A549 (cell line): ENCODE measurements around the gene PHF1. TPM values are rescaled to one million over a fixed set of nuclear protein-coding genes. Genes with fewer than 3 reads are reported as not detected.
A peak's percentile ranks its signal among the peaks of the same experiment; 100 is the strongest.

Source experiments
- ATAC-seq, 2 experiments: fragments of 200-7000 bp in 1 of 2; fragments of >200 bp in 1 of 2; cut with Nextera tagmentation in 1 of 2; cut with Tn5 transposase in 1 of 2; 3 replicates each; pipeline versions ENCODE4 v1.8.0 to v1.9.1; 2018 to 2020; ENCODE audit warnings: mild to moderate bottlenecking in 1 of 2, moderate library complexity in 1 of 2
- CTCF ChIA-PET: fragments of 300-600 bp; sonication (Branson Sonifier 250); formaldehyde crosslinking; extraction: SDS; loops from one replicate; lab custom pipeline; 2021; ENCODE audit warnings: antibody characterized with exemption, inconsistent platforms; lab: Yijun Ruan, JAX
- POLR2A ChIA-PET: fragments of 350-600 bp; formaldehyde crosslinking; extraction: SDS; loops from one replicate; lab custom pipeline; 2021; ENCODE audit warnings: antibody characterized with exemption, inconsistent platforms; lab: Yijun Ruan, JAX
- DNase-seq, 2 experiments: peaks; one replicate each; pipeline versions ENCODE4 v3.0.0 to v3.0.0-alpha.2; 2011 to 2016; ENCODE audit warnings: low read depth in 1 of 2, low spot score in 1 of 2
- FAIRE-seq: peaks from 2 replicates; lab custom pipeline; 2011; peaks lifted over from hg19 to GRCh38; lab: Jason Lieb, UNC
- H3K27ac ChIP-seq, 2 experiments: fragments of >200 bp; sonication (Bioruptor Twin); formaldehyde crosslinking; 3 replicates each; pipeline ENCODE4 v1.5.1; 2016 to 2017
- H3K4me1 ChIP-seq: fragments of >200 bp; sonication (Bioruptor Twin); formaldehyde crosslinking; 3 replicates; pipeline ENCODE4 v1.6.1; 2016
- H3K4me2 ChIP-seq: fragments of >200 bp; sonication (Bioruptor Twin); formaldehyde crosslinking; 3 replicates; pipeline ENCODE4 v1.6.1; 2016
- H3K4me3 ChIP-seq: fragments of >200 bp; sonication (Bioruptor Twin); formaldehyde crosslinking; 3 replicates; pipeline ENCODE4 v1.5.1; 2016
- H3K9me3 ChIP-seq: fragments of >200 bp; sonication (Bioruptor Twin); formaldehyde crosslinking; 3 replicates; pipeline ENCODE4 v1.6.1; 2016
- BHLHE40 ChIP-seq: IDR thresholded peaks from 2 replicates; pipeline ENCODE4 v1.6.1; 2012; ENCODE audit warnings: low read depth, low read length, inconsistent platforms
- CBX2 ChIP-seq: fragments of 200-600 bp; sonication (generic); IDR thresholded peaks from 2 replicates; pipeline ENCODE4 v1.6.1; 2016; ENCODE audit warnings: low read depth, mild to moderate bottlenecking, borderline replicate concordance
- CEBPB ChIP-seq, 2 experiments: fragments of >200 bp in 1 of 2; sonication (Bioruptor Twin) in 1 of 2; formaldehyde crosslinking in 1 of 2; IDR thresholded peaks; 2 replicates each; pipeline ENCODE4 v1.6.1; 2012 to 2016
- EHF ChIP-seq: fragments of 250-450 bp; sonication (Bioruptor Pico); IDR thresholded peaks from 2 replicates; pipeline ENCODE4 v1.5.0; 2020; ENCODE audit warnings: mild to moderate bottlenecking
- EP300 ChIP-seq, 2 experiments: fragments of >200 bp; sonication (Bioruptor Twin); formaldehyde crosslinking; IDR thresholded peaks; 2 replicates in 1 of 2; 3 replicates in 1 of 2; pipeline ENCODE4 v1.6.1; 2016 to 2017
- ESRRA ChIP-seq: fragments of 150-350 bp; IDR thresholded peaks from 2 replicates; pipeline ENCODE4 v1.6.1; 2014; ENCODE audit warnings: mild to moderate bottlenecking, low read length, borderline replicate concordance
- FOSB ChIP-seq: fragments of 250-450 bp; sonication (Bioruptor Pico); IDR thresholded peaks from 2 replicates; pipeline ENCODE4 v1.5.0; 2020; ENCODE audit warnings: mild to moderate bottlenecking, moderate library complexity
- HOXB5 ChIP-seq: fragments of 250-450 bp; sonication (Bioruptor Pico); IDR thresholded peaks from 2 replicates; pipeline ENCODE4 v1.5.0; 2020; ENCODE audit warnings: mild to moderate bottlenecking, moderate library complexity
- JUNB ChIP-seq: fragments of >200 bp; sonication (Bioruptor Twin); formaldehyde crosslinking; IDR thresholded peaks from 2 replicates; pipeline ENCODE4 v1.6.1; 2016
- KDM1A ChIP-seq: fragments of 200-600 bp; sonication (generic); IDR thresholded peaks from 2 replicates; pipeline ENCODE4 v1.6.1; 2016; ENCODE audit warnings: low read depth, mild to moderate bottlenecking
- MAFK ChIP-seq: fragments of 450-650 bp; IDR thresholded peaks from 2 replicates; pipeline ENCODE4 v1.6.1; 2014; ENCODE audit not compliant: partially characterized antibody
- MAZ ChIP-seq: fragments of 150-350 bp; IDR thresholded peaks from 2 replicates; pipeline ENCODE4 v1.6.1; 2014; ENCODE audit warnings: antibody characterized with exemption, low read depth, low read length, borderline replicate concordance
- MYC ChIP-seq: IDR thresholded peaks from 2 replicates; pipeline ENCODE4 v1.6.1; 2012; ENCODE audit warnings: mild to moderate bottlenecking, inconsistent platforms, low read length, improper control_type of control experiment, borderline replicate concordance
- NR3C1 ChIP-seq: fragments of >200 bp; sonication (Bioruptor Twin); formaldehyde crosslinking; IDR thresholded peaks from 3 replicates; pipeline ENCODE4 v1.6.1; 2017
- POLR2AphosphoS2 ChIP-seq: conservative IDR thresholded peaks from 2 replicates; pipeline ENCODE4 v1.6.1; 2012; ENCODE audit warnings: low read length, improper control_type of control experiment, inconsistent platforms
- RAD21 ChIP-seq, 2 experiments: fragments of >200 bp in 1 of 2; sonication (Bioruptor Twin) in 1 of 2; formaldehyde crosslinking in 1 of 2; IDR thresholded peaks in 1 of 2; conservative IDR thresholded peaks in 1 of 2; 2 replicates in 1 of 2; 3 replicates in 1 of 2; pipeline ENCODE4 v1.6.1; 2012 to 2018; ENCODE audit warnings: inconsistent platforms in 1 of 2
- WGBS: methylation state at CpG from one replicate; pipeline ENCODE4 v1.1.6; 2017; ENCODE audit errors: missing lambda C conversion rate; 5-methylcytosine and 5-hydroxymethylcytosine counted together
- polyA plus RNA-seq, 4 experiments: library from polyadenylated mRNA; depleted of rRNA in 3 of 4; stranded (reverse); fragments of >200 nt; fragmentation: RNase III in 1 of 4; extraction: RNeasy Plus Mini Kit Qiagen cat#74134 plus additional on column Dnase treatment in 1 of 4; gene quantifications; 2 replicates in 3 of 4; 3 replicates in 1 of 4; pipeline ENCODE4 v1.2.3, GENCODE V29; 2011 to 2017
- TF ChIP-seq, protein P1 (sequence below): IDR thresholded peaks from 2 replicates; pipeline ENCODE4 v1.6.1; 2012
- TF ChIP-seq, protein P2 (sequence below): fragments of 250-450 bp; sonication (Bioruptor Pico); IDR thresholded peaks from 2 replicates; pipeline ENCODE4 v1.5.0; 2021; ENCODE audit warnings: mild to moderate bottlenecking, moderate library complexity, borderline replicate concordance
- TF ChIP-seq, protein P3 (sequence below): IDR thresholded peaks from 2 replicates; pipeline ENCODE4 v1.6.1; 2012

PHF1 gene
- polyA plus RNA-seq, 2 of the 4 experiments (the other 2 are of a cell fraction) = 14.0 to 21.4 TPM

DNA sequence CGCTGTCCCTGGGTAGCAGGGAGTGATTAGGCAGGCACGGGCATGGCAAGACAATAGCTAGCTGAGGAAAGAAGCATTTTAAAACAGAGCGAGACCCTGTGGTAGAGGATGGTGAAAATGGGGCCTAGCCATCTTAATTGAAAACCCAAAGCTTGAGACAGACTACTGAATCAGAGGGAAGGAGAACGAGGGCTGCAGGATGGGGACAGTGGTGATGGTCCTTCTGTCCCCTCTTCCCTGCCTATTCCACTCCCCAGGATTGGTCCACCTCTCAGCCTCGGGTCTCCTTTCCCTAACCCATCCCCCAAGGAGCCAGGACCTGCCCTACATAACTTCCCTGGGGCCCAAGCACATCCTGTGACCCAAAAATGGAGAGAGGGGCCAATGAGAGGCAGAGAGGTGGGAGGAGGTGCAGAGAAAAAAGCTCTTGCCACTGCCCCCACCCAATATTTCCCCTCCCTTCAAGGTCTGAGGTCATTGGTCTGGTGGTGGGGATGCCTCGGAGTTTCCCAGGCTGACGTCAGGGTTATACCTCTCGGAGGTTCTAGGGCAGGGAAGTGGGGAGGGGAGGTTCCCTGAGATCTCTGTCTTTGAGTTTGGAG, 8.0 kb downstream of the PHF1 start:
- DNase-seq (no peak), FAIRE-seq (no peak), ATAC-seq (no peak)
- Histone ChIP-seq H3K4me1 (peaks cover 37% of the 10 kb centered on the region), H3K4me2 (peak overlapping the region; percentile 82), H3K27ac (peak overlapping the region; percentile 85 to 95), H3K4me3 (peak overlapping the region; percentile 36), H3K9me3 (no peaks in the 10 kb centered on the region)
- ChIA-PET POLR2A (interaction anchor here (0.7 kb wide), 1 partner anchor 35 kb away, joined by 5 read pairs; the partner anchor contains the start of gene ZBTB9), CTCF (interaction anchor here (0.6 to 1.0 kb wide), 4 partner anchors 28 to 171 kb away, joined by 3 to 4 read pairs (median 3); no protein-coding TSS in a partner anchor)
- TF ChIP-seq MAZ (no peak), MAFK (no peak), CBX2 (no peak), HOXB5 (CRISPR knock-in tag) (no peak), POLR2AphosphoS2 (no peak), NR3C1 (no peak), JUNB (no peak)
- TF ChIP-seq, protein P1, sequence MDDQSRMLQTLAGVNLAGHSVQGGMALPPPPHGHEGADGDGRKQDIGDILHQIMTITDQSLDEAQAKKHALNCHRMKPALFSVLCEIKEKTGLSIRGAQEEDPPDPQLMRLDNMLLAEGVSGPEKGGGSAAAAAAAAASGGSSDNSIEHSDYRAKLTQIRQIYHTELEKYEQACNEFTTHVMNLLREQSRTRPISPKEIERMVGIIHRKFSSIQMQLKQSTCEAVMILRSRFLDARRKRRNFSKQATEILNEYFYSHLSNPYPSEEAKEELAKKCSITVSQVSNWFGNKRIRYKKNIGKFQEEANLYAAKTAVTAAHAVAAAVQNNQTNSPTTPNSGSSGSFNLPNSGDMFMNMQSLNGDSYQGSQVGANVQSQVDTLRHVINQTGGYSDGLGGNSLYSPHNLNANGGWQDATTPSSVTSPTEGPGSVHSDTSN = no peak
- WGBS = 59% methylated on average over 7 of the region's 8 CpGs

DNA sequence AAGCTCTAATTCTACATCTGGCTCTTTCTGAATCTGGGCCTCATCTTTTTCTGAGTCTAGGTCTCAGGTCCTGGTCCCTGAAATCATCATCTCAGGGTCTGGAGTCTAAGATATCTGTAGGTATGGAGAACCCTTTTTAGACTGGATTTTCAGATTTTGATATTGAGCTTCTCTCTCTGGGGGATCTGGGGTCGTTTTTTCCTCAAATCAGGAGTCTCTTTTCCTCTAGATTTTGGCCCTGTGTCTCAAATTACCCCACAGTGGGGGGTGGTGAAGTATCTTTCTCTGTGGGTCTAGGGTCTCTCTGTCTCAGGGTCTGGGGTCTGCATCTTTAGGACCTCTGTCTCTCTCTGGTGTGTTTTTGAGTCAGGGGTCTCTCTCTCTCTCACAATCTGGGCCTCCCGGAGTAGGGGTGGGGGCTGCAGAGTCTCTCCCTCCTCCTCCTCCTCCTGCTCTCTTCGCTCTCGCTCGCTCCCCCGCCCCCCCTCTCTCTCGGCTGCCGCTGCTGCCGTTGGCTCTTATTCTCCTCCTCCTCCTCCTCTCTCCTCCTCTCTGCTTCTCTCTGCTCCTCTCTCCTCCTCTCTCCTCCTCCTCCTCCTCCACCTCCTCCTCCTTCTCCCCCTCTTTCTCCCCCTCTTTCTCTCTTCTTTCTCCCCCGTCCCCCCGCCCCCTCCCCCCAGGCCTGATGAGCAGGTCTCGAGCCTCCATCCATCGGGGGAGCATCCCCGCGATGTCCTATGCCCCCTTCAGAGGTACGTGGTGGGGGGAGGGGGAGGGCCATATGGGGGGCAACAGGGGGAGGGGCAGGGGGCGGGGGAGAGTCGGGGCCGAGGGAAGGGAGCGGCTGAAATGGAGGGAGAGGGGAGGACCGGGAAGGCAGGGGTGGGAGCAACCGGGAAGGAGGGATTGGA, 9.0 kb downstream of the PHF1 start, which contains the start of gene SYNGAP1:
Gene SYNGAP1, plus strand, starts transcription at position 486 of the 911 bp plus-strand sequence. Its CDS starts 200 bp downstream, at position 686.
- POLR2A ChIA-PET = no interaction called here
- Histone ChIP-seq H3K9me3 (no peaks in the 10 kb centered on the region), H3K4me3 (no peak within 1 kb of the TSS), H3K4me1 (peaks cover 42% of the 10 kb centered on the region), H3K27ac (peak within 1 kb of the TSS; percentile 85 to 95; a peak in 5 of 6 replicates), H3K4me2 (peak within 1 kb of the TSS; percentile 82)
- no peak for TF ChIP-seq BHLHE40
- TF ChIP-seq HOXB5 (CRISPR knock-in tag) = no peak
- TF ChIP-seq, protein P2, sequence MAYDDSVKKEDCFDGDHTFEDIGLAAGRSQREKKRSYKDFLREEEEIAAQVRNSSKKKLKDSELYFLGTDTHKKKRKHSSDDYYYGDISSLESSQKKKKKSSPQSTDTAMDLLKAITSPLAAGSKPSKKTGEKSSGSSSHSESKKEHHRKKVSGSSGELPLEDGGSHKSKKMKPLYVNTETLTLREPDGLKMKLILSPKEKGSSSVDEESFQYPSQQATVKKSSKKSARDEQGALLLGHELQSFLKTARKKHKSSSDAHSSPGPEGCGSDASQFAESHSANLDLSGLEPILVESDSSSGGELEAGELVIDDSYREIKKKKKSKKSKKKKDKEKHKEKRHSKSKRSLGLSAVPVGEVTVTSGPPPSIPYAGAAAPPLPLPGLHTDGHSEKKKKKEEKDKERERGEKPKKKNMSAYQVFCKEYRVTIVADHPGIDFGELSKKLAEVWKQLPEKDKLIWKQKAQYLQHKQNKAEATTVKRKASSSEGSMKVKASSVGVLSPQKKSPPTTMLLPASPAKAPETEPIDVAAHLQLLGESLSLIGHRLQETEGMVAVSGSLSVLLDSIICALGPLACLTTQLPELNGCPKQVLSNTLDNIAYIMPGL (CRISPR knock-in tag) = no peak
- TF ChIP-seq, protein P3, sequence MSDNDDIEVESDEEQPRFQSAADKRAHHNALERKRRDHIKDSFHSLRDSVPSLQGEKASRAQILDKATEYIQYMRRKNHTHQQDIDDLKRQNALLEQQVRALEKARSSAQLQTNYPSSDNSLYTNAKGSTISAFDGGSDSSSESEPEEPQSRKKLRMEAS = no peak
- TF ChIP-seq CEBPB (IDR thresholded peaks at IDR 0.05) = no peak
- no peak for TF ChIP-seq ESRRA
- no peak for TF ChIP-seq MYC
- no peak for TF ChIP-seq RAD21 (conservative IDR thresholded peaks at IDR 0.05 in 1 of 2, IDR thresholded peaks at IDR 0.05 in 1 of 2)
- no peak for TF ChIP-seq KDM1A
- TF ChIP-seq EP300 (IDR thresholded peaks at IDR 0.05) = no peak
- TF ChIP-seq FOSB = no peak
- TF ChIP-seq EHF (CRISPR knock-in tag) = no peak
- TF ChIP-seq MAFK = no peak
- 38% methylated on average over 6 of the region's 22 CpGs for WGBS
- CTCF ChIA-PET = interaction anchor here (0.6 kb wide), 1 partner anchor 8 kb away, joined by 3 read pairs; no protein-coding TSS in a partner anchor
- ATAC-seq = no peak
- no peak for FAIRE-seq
- no peak for DNase-seq
